HepG2 (cell line): ENCODE data around the gene BPIFB4. TPM values are rescaled to one million over a fixed set of nuclear protein-coding genes. Genes with fewer than 3 reads are reported as not detected.
"Not testable (repeated sequence)": the region's sequence is repeated elsewhere in the genome, so short reads cannot be mapped to it uniquely, and the experiment has no call there.

Source experiments
- ATAC-seq: fragments of 200-7000 bp; cut with Tn5 transposase; 3 replicates; pipeline ENCODE4 v1.9.1; 2020; ENCODE audit warnings: mild to moderate bottlenecking, moderate library complexity
- BruUV-seq: library from RNA; stranded (reverse); fragments of 400-500 nt; replicated peaks from 2 replicates; lab custom pipeline; 2021; lab: Mats Ljungman, UMichigan
- CTCF ChIA-PET: fragments of 300-600 bp; formaldehyde crosslinking; extraction: SDS; loops from one replicate; lab custom pipeline; 2021; ENCODE audit warnings: low total read pairs, inconsistent platforms, low intra/inter-chr PET ratio; lab: Yijun Ruan, JAX
- POLR2A ChIA-PET: fragments of 350-600 bp; sonication (Branson Sonifier 250); formaldehyde crosslinking; loops from one replicate; lab custom pipeline; 2020; ENCODE audit warnings: antibody characterized with exemption, inconsistent platforms; lab: Yijun Ruan, JAX
- DNase-seq: peaks from one replicate; pipeline ENCODE4 v3.0.0-alpha.2; 2015; ENCODE audit warnings: low spot score
- FAIRE-seq: peaks from 3 replicates; lab custom pipeline; 2011; peaks lifted over from hg19 to GRCh38; lab: Jason Lieb, UNC
- H2AFZ ChIP-seq: one replicate; pipeline ENCODE4 v1.6.1; 2011; ENCODE audit warnings: low read length, inconsistent platforms
- H3K27ac ChIP-seq: fragments of 300-600 bp; 3 replicates; pipeline ENCODE4 v1.8.0; 2011; ENCODE audit warnings: mixed run types, mild to moderate bottlenecking, mixed read lengths, low read length, inconsistent platforms; ENCODE audit not compliant: insufficient read depth; ENCODE audit errors: extremely low read length
- H3K27me3 ChIP-seq, 2 experiments: fragments of 200-600 bp in 1 of 2; 2 replicates in 1 of 2; 3 replicates in 1 of 2; pipeline versions ENCODE4 v1.6.0 to v1.8.0; 2011; ENCODE audit warnings: low read length in 2 of 2, mild to moderate bottlenecking in 2 of 2, moderate library complexity in 2 of 2, inconsistent platforms in 1 of 2; ENCODE audit not compliant: insufficient read depth in 2 of 2, control insufficient read depth in 1 of 2
- H3K36me3 ChIP-seq, 2 experiments: fragments of 200-600 bp in 1 of 2; replicated peaks in 1 of 2; 2 replicates in 1 of 2; 3 replicates in 1 of 2; pipeline versions ENCODE4 v1.5.1 to v1.8.0; 2011; ENCODE audit warnings: low read length in 2 of 2, inconsistent platforms in 1 of 2; ENCODE audit not compliant: insufficient read depth in 2 of 2, control insufficient read depth in 1 of 2
- H3K4me1 ChIP-seq: 2 replicates; pipeline ENCODE4 v1.5.1; 2012; ENCODE audit warnings: low read length, inconsistent platforms; ENCODE audit not compliant: insufficient read depth
- H3K4me2 ChIP-seq: 2 replicates; pipeline ENCODE4 v1.6.0; 2011; ENCODE audit warnings: low read depth, low read length, inconsistent platforms
- H3K4me3 ChIP-seq, 3 experiments: fragments of 200-600 bp in 1 of 3; sonication (generic), shearing (Covaris generic) in 1 of 3; replicated peaks in 1 of 3; 2 replicates each; pipeline ENCODE4 v1.5.1; 2011 to 2016; ENCODE audit warnings: low read length in 3 of 3, inconsistent platforms in 2 of 3, low read depth in 2 of 3, mild to moderate bottlenecking in 2 of 3, control low read depth in 1 of 3, mixed read lengths in 1 of 3; ENCODE audit not compliant: insufficient read depth in 1 of 3
- H3K79me2 ChIP-seq: one replicate; pipeline ENCODE4 v1.6.1; 2011; ENCODE audit warnings: low read length, inconsistent platforms; ENCODE audit not compliant: insufficient read depth
- H3K9ac ChIP-seq: 2 replicates; pipeline ENCODE4 v1.6.0; 2011; ENCODE audit warnings: mild to moderate bottlenecking, low read depth, low read length, inconsistent platforms; ENCODE audit not compliant: insufficient read depth
- H3K9me3 ChIP-seq: 2 replicates; pipeline ENCODE4 v1.5.1; 2012; ENCODE audit warnings: mild to moderate bottlenecking, low read length
- H4K20me1 ChIP-seq: 2 replicates; pipeline ENCODE4 v1.6.0; 2011; ENCODE audit warnings: inconsistent platforms, mild to moderate bottlenecking, low read length, moderate library complexity; ENCODE audit not compliant: insufficient read depth
- CEBPB ChIP-seq: IDR thresholded peaks from 2 replicates; pipeline ENCODE4 v1.6.1; 2011; ENCODE audit warnings: low read depth, low read length, improper control_type of control experiment, borderline replicate concordance
- IRX3 ChIP-seq: sonication (generic); formaldehyde crosslinking; IDR thresholded peaks from 2 replicates; pipeline ENCODE4 v1.8.1; 2023; ENCODE audit warnings: mild to moderate bottlenecking, low read depth, missing genetic modification reagents, borderline replicate concordance
- ISL2 ChIP-seq: sonication (generic); formaldehyde crosslinking; IDR thresholded peaks from 2 replicates; pipeline ENCODE4 v1.5.0; 2020; ENCODE audit warnings: missing genetic modification reagents
- SMAD3 ChIP-seq: sonication (generic); formaldehyde crosslinking; IDR thresholded peaks from 2 replicates; pipeline ENCODE4 v1.4.0; 2020; ENCODE audit warnings: missing genetic modification reagents
- TAF15 ChIP-seq: fragments of 200-400 bp; formaldehyde crosslinking; IDR thresholded peaks from one replicate; pipeline ENCODE4 v1.6.1; 2018; ENCODE audit warnings: mild to moderate bottlenecking, low read depth, low read length; ENCODE audit not compliant: poor library complexity, severe bottlenecking
- ZKSCAN8 ChIP-seq: IDR thresholded peaks from 2 replicates; pipeline ENCODE4 v1.6.1; 2016; ENCODE audit warnings: borderline replicate concordance, missing genetic modification reagents, missing compliant biosample characterization
- ZNF691 ChIP-seq: sonication (generic); formaldehyde crosslinking; IDR thresholded peaks from 2 replicates; pipeline ENCODE4 v1.4.0; 2020; ENCODE audit warnings: missing genetic modification reagents, low read depth, mild to moderate bottlenecking, borderline replicate concordance
- WGBS: methylation state at CpG from one replicate; pipeline ENCODE4 v1.1.6; 2017; ENCODE audit warnings: low lambda C conversion rate; 5-methylcytosine and 5-hydroxymethylcytosine counted together
- in situ Hi-C: cut with HindIII; loops from 2 replicates; pipeline ENCODE4 v1.10.0; 2017; ENCODE audit warnings: low pct_unique_long_range_greater_than_20kb; ENCODE audit not compliant: extremely low pct_ligation_motif_present
- intact Hi-C: fragments of 100-400 bp; cut with micrococcal nuclease; formaldehyde crosslinking; loops from one replicate; pipeline ENCODE4 v1.10.0; 2022; ENCODE audit not compliant: unreplicated experiment
- polyA plus RNA-seq, 8 experiments: library from polyadenylated mRNA; depleted of rRNA in 3 of 8; stranded (reverse) in 7 of 8; unstranded in 1 of 8; fragments of >200 nt; fragmentation: Illumina TruSeq in 4 of 8; extraction: Trizol in 4 of 8; gene quantifications; 2 replicates each; pipeline versions ENCODE4 v1.2.1 to v1.2.3, GENCODE V29; 2011 to 2016; ENCODE audit warnings: low read depth in 4 of 8, missing spikeins in 1 of 8, mixed read lengths in 1 of 8; ENCODE audit not compliant: insufficient read depth in 1 of 8
- total RNA-seq, 5 experiments: library from RNA; depleted of rRNA; stranded (reverse); fragments of >200 nt; fragmentation: Illumina TruSeq; extraction: Trizol; gene quantifications; 2 replicates each; pipeline ENCODE4 v1.2.3, GENCODE V29; 2016; ENCODE audit warnings: low read depth in 1 of 5
- TF ChIP-seq, protein P1 (sequence below): IDR thresholded peaks from 2 replicates; pipeline ENCODE4 v1.6.1; 2016; ENCODE audit warnings: missing biosample characterization, missing genetic modification reagents, low read depth

Gene BPIFB4
- total and polyA plus RNA-seq, 2 of the 13 experiments (the other 11 are each of a cell fraction or from before 2014, with no cell fraction given) = 0.09 TPM; not detected in 1

DNA sequence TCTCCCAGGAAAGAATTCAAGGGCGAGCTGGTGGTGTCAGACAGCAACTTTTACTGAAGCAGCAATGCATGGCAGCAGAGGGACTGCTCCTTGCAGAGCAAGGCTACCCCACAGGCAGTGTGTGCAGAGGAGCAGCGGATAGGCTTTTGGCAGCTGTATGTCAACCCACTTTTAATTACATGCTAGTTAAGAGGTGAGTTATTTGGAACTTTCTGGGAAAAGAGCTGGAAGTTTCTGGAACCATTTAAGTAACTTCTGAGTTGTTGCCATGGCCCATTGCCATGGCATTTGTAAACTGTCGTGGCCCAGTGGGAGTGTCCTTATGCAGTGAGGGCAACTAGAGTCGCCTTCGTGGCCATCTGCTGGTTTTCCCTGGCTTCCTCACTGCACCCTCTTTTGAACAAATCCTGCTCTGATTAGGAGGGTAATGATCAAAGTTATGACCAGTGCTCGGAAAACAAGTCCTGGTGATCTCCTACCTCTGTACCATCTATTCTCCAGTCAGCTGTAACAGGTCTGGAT, 34.0 kb downstream of the BPIFB4 start (continued):
- no peak for TF ChIP-seq CEBPB
- TF ChIP-seq ZNF691 (CRISPR knock-in tag) = no peak
- no peak for TF ChIP-seq TAF15
- no peak for TF ChIP-seq IRX3 (CRISPR knock-in tag)
- no peak for TF ChIP-seq ZKSCAN8 (CRISPR knock-in tag)
- TF ChIP-seq, protein P1, sequence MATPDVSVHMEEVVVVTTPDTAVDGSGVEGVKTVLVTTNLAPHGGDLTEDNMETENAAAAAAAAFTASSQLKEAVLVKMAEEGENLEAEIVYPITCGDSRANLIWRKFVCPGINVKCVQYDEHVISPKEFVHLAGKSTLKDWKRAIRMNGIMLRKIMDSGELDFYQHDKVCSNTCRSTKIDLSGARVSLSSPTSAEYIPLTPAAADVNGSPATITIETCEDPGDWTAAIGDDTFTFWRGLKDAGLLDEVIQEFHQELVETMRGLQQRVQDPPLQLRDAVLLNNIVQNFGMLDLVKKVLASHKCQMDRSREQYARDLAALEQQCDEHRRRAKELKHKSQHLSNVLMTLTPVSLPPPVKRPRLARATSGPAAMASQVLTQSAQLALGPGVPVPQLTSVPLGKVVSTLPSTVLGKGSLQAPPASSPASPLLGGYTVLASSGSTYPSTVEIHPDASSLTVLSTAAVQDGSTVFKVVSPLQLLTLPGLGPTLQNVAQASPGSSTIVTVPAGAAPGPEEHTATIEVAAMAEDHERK (CRISPR knock-in tag) = no peak
- TF ChIP-seq SMAD3 (CRISPR knock-in tag) = no peak
- TF ChIP-seq ISL2 = no peak

DNA sequence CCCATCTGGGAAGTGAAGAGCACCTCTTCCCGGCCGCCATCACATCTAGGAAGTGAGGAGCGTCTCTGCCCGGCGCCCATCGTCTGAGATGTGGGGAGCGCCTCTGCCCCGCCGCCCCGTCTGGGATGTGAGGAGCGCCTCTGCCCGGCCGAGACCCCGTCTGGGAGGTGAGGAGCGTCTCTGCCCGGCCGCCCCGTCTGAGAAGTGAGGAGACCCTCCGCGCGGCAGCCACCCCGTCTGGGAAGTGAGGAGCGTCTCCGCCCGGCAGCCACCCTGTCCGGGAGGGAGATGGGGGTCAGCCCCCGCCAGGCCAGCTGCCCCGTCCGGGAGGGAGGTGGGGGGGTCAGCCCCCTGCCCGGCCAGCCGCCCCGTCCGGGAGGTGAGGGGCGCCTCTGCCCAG, 36.1 kb downstream of the BPIFB4 start:
- BruUV-seq, in situ Hi-C loops, H3K4me3 ChIP-seq, H3K27ac ChIP-seq, H3K27me3 ChIP-seq, DNase-seq, H3K9ac ChIP-seq, intact Hi-C loops, H3K4me2 ChIP-seq, ATAC-seq, H4K20me1 ChIP-seq, CTCF ChIA-PET, H3K79me2 ChIP-seq, H3K36me3 ChIP-seq, POLR2A ChIA-PET, FAIRE-seq, H3K9me3 ChIP-seq, H3K4me1 ChIP-seq, H2AFZ ChIP-seq: not testable (repeated sequence)
- WGBS = 86% methylated on average over 30 of the region's 34 CpGs
